Brain microvascular endothelial cell (primary cell): ENCODE data around the gene CNBP.
"Not testable (repeated sequence)": the region's sequence is repeated elsewhere in the genome, so short reads cannot be mapped to it uniquely, and the experiment has no call there.

Experiments
- DNase-seq: peaks from one replicate; pipeline ENCODE4 v3.0.0-alpha.2; 2020
- H3K27ac ChIP-seq: fragments of 250-450 bp; sonication (Bioruptor Pico); 2 replicates; pipeline ENCODE4 v1.5.1; 2020; ENCODE audit warnings: mild to moderate bottlenecking, moderate library complexity
- H3K27me3 ChIP-seq: fragments of 250-450 bp; sonication (Bioruptor Pico); replicated peaks from 2 replicates; pipeline ENCODE4 v1.5.1; 2020; ENCODE audit warnings: mild to moderate bottlenecking
- H3K36me3 ChIP-seq: fragments of 250-450 bp; sonication (Bioruptor Pico); replicated peaks from 2 replicates; pipeline ENCODE4 v1.5.1; 2020; ENCODE audit warnings: mild to moderate bottlenecking
- H3K4me3 ChIP-seq: 2 replicates; pipeline ENCODE4 v1.5.1; 2011; ENCODE audit warnings: low read depth, mild to moderate bottlenecking, control low read depth, low read length, moderate library complexity
- CTCF ChIP-seq: IDR thresholded peaks from 2 replicates; pipeline ENCODE4 v1.5.1; 2011; ENCODE audit warnings: low read depth, mild to moderate bottlenecking, moderate library complexity, low read length, control low read depth, inconsistent platforms; ENCODE audit errors: missing control alignments
- in situ Hi-C: cut with HindIII; loops from 2 replicates; pipeline ENCODE4 v1.10.0; 2017; ENCODE audit warnings: low sequenced_read_pairs, low pct_ligation_motif_present

The CNBP gene

GRCh38 chr3:129180461-129180860 lies 3.2 kb downstream of the CNBP start:
- Histone ChIP-seq H3K27ac (no peak overlapping the region), H3K36me3 (peaks cover 25% of the 10 kb centered on the region), H3K27me3 (no peaks in the 10 kb centered on the region), H3K4me3 (no peak overlapping the region)
- no peak for TF ChIP-seq CTCF
- DNase-seq, result no peak
- in situ Hi-C loops, result no loop called here

- in situ Hi-C loops, result no loop called here
- Histone ChIP-seq H3K27me3 (no peaks in the 10 kb centered on the region), H3K36me3 (peaks cover 31% of the 10 kb centered on the region), H3K27ac (no peak overlapping the region), H3K4me3 (no peak overlapping the region)
- TF ChIP-seq CTCF, result no peak
- no peak for DNase-seq
Measured at GRCh38 chr3:129176051-129176450, 7.6 kb downstream of the CNBP start.

GRCh38 chr3:129173725-129174124 lies 10.0 kb downstream of the CNBP start:
- H3K27ac ChIP-seq, result no peak overlapping the region
- in situ Hi-C loops, result no loop called here
- no peaks in the 10 kb centered on the region for H3K27me3 ChIP-seq
- TF ChIP-seq CTCF, result no peak
- no peak overlapping the region for H3K4me3 ChIP-seq
- no peak for DNase-seq
- peaks cover 42% of the 10 kb centered on the region for H3K36me3 ChIP-seq

- no peak overlapping the region for H3K27ac ChIP-seq
- TF ChIP-seq CTCF, result no peak
- no peak overlapping the region for H3K4me3 ChIP-seq
- H3K36me3 ChIP-seq, result peaks cover 39% of the 10 kb centered on the region
- H3K27me3 ChIP-seq, result no peaks in the 10 kb centered on the region
- no peak for DNase-seq
- in situ Hi-C loops, result no loop called here
Measured at GRCh38 chr3:129173206-129173605, 10.5 kb downstream of the CNBP start.

GRCh38 chr3:129166579-129167332 lies 16.9 kb downstream of the CNBP start:
- Histone ChIP-seq H3K36me3 (peaks cover 46% of the 10 kb centered on the region), H3K27me3 (no peaks in the 10 kb centered on the region), H3K4me3 (no peak overlapping the region), H3K27ac (no peak overlapping the region)
- in situ Hi-C loops, result no loop called here
- no peak for TF ChIP-seq CTCF
- DNase-seq, result no peak

- in situ Hi-C loops, H3K27ac ChIP-seq: not testable (repeated sequence)
Measured at GRCh38 chr3:129165594-129165993, 18.1 kb downstream of the CNBP start.

More at GRCh38 chr3:129165594-129165993, 18.1 kb downstream of the CNBP start:
- not testable (repeated sequence) for H3K27me3 ChIP-seq, DNase-seq, H3K4me3 ChIP-seq
- H3K36me3 ChIP-seq, result peaks cover 36% of the 10 kb centered on the region
